RWPE2 (cell line): ENCODE data around the gene FNDC3B.

Experiments used
- ATAC-seq: fragments of 200-7000 bp; cut with Tn5 transposase; 3 replicates; pipeline ENCODE4 v1.9.1; 2021; ENCODE audit warnings: low read depth
- DNase-seq: peaks from one replicate; pipeline ENCODE4 v3.0.0-alpha.2; 2020; ENCODE audit warnings: low spot score
- H3K27ac ChIP-seq: fragments of 450-650 bp; 2 replicates; pipeline ENCODE4 v1.5.1; 2017; ENCODE audit warnings: mild to moderate bottlenecking; ENCODE audit not compliant: poor library complexity, severe bottlenecking
- H3K27me3 ChIP-seq: fragments of 250-450 bp; sonication (Bioruptor Pico); 2 replicates; pipeline ENCODE4 v1.5.1; 2021; ENCODE audit warnings: mild to moderate bottlenecking, moderate library complexity; ENCODE audit not compliant: insufficient read depth, poor library complexity, severe bottlenecking
- H3K36me3 ChIP-seq: fragments of 250-450 bp; sonication (Bioruptor Pico); 2 replicates; pipeline ENCODE4 v1.5.1; 2020; ENCODE audit warnings: low read depth, mild to moderate bottlenecking, moderate library complexity
- H3K4me1 ChIP-seq: fragments of 250-450 bp; sonication (Bioruptor Pico); 2 replicates; pipeline ENCODE4 v1.5.1; 2021; ENCODE audit warnings: mild to moderate bottlenecking, moderate library complexity; ENCODE audit not compliant: insufficient read depth, poor library complexity, severe bottlenecking
- H3K4me3 ChIP-seq: fragments of 250-450 bp; sonication (Bioruptor Pico); 2 replicates; pipeline ENCODE4 v1.5.1; 2021; ENCODE audit warnings: mild to moderate bottlenecking, moderate library complexity; ENCODE audit not compliant: severe bottlenecking
- H3K9me3 ChIP-seq: fragments of 250-450 bp; sonication (Bioruptor Pico); 2 replicates; pipeline ENCODE4 v1.5.1; 2021; ENCODE audit warnings: mild to moderate bottlenecking, moderate library complexity; ENCODE audit not compliant: severe bottlenecking
- TF ChIP-seq, protein P1 (sequence below): fragments of 450-650 bp; IDR thresholded peaks from one replicate; pipeline ENCODE4 v1.5.1; 2017; ENCODE audit warnings: mild to moderate bottlenecking, moderate library complexity; ENCODE audit not compliant: poor library complexity, severe bottlenecking

The FNDC3B gene

DNA sequence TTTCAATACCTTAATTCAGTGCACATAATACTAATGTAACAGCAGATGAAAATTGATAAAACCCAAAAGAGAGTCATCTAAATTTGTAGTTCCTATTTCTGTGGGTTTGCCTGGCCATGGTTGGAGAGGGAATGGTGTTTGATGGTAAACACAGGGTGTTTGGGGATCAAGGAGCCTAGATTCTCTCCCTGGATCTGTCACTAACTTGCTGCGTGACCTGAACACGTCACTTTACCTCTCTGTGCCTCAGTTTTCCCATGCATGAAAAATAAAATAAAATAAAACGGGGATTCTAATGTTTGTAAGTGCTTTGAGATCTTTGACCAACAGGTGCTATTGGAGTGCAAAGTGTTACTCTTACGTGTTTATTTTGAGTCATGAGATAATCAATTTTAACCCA lies 359.1 kb downstream of the FNDC3B start:
- no peaks in the 10 kb centered on the region for H3K4me1 ChIP-seq
- H3K4me3 ChIP-seq, result no peak overlapping the region
- peaks cover 62% of the 10 kb centered on the region for H3K36me3 ChIP-seq
- TF ChIP-seq, protein P1, sequence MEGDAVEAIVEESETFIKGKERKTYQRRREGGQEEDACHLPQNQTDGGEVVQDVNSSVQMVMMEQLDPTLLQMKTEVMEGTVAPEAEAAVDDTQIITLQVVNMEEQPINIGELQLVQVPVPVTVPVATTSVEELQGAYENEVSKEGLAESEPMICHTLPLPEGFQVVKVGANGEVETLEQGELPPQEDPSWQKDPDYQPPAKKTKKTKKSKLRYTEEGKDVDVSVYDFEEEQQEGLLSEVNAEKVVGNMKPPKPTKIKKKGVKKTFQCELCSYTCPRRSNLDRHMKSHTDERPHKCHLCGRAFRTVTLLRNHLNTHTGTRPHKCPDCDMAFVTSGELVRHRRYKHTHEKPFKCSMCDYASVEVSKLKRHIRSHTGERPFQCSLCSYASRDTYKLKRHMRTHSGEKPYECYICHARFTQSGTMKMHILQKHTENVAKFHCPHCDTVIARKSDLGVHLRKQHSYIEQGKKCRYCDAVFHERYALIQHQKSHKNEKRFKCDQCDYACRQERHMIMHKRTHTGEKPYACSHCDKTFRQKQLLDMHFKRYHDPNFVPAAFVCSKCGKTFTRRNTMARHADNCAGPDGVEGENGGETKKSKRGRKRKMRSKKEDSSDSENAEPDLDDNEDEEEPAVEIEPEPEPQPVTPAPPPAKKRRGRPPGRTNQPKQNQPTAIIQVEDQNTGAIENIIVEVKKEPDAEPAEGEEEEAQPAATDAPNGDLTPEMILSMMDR, result no peak
- H3K9me3 ChIP-seq, result no peaks in the 10 kb centered on the region
- H3K27me3 ChIP-seq, result no peaks in the 10 kb centered on the region
- DNase-seq, result no peak
- ATAC-seq, result no peak
- no peak overlapping the region for H3K27ac ChIP-seq

DNA sequence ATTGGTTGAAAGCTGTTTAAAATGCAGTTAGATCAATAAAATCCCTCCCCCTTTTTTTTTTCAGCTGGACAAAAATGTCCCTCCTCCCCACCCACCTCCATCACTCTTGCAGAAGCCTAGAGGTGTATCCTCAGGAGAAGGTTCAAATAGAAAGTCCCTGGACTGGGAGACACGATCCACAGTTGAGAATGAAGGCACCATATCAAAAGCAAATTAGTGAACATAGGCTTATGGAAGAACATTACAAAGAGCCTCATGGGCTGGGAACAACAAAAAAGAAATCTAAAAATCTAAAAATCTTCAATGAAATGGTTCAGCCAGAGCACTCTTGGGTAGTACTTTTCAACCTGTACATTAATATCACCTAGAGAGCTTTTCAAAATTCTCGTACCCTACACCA lies 362.7 kb downstream of the FNDC3B start:
- no peak for ATAC-seq
- no peaks in the 10 kb centered on the region for H3K27me3 ChIP-seq
- peaks cover 37% of the 10 kb centered on the region for H3K36me3 ChIP-seq
- H3K4me3 ChIP-seq, result no peak overlapping the region
- no peaks in the 10 kb centered on the region for H3K9me3 ChIP-seq
- H3K27ac ChIP-seq, result no peak overlapping the region
- TF ChIP-seq, protein P1, result no peak
- DNase-seq, result no peak
- no peaks in the 10 kb centered on the region for H3K4me1 ChIP-seq

GRCh38 chr3:172402892-172403643 lies 363.7 kb downstream of the FNDC3B start:
- no peak overlapping the region for H3K27ac ChIP-seq
- no peak overlapping the region for H3K4me3 ChIP-seq
- H3K9me3 ChIP-seq, result no peaks in the 10 kb centered on the region
- no peaks in the 10 kb centered on the region for H3K4me1 ChIP-seq
- H3K27me3 ChIP-seq, result no peaks in the 10 kb centered on the region
- ATAC-seq (no peak), DNase-seq (no peak)
- TF ChIP-seq, protein P1, result no peak
- H3K36me3 ChIP-seq, result peaks cover 27% of the 10 kb centered on the region

DNA sequence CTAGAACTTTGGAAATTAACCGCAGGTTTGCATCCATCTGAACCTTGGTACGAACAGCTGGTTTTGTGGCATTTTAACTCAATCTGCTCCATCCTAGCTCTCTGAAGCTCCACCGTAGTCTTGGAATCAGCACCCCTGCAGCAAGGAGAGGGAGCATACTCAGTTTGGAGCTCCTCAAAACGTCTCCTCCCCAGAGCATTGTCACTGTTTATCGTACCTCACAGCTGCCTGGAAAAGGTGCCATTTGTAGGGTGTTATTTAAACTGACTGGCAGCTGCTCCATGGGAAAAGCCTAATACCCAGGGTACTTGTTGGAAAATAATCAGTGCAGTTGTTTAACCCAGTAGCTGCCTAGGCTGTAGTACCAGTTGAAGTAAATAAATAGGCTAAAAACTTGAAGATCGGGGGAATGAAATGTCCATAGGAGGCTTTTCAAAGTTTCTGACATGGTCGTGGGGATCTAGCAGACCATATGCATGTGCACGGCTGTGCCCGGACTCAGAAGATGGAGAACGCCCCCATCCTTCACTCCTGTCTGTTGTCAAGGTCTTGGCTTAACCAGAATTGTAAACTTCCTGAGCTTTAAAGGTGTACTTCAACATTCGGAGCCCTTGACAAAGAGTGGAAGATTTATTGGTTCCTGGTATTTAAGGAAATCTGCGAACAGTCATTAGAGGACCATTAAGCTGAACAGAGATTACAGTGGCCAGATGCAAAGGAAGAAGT lies 365.0 kb downstream of the FNDC3B start:
- TF ChIP-seq, protein P1, result no peak
- no peaks in the 10 kb centered on the region for H3K27me3 ChIP-seq
- H3K36me3 ChIP-seq, result peaks cover 14% of the 10 kb centered on the region
- ATAC-seq (no peak), DNase-seq (no peak)
- no peak overlapping the region for H3K27ac ChIP-seq
- no peaks in the 10 kb centered on the region for H3K9me3 ChIP-seq
- no peak overlapping the region for H3K4me3 ChIP-seq
- no peaks in the 10 kb centered on the region for H3K4me1 ChIP-seq

DNA sequence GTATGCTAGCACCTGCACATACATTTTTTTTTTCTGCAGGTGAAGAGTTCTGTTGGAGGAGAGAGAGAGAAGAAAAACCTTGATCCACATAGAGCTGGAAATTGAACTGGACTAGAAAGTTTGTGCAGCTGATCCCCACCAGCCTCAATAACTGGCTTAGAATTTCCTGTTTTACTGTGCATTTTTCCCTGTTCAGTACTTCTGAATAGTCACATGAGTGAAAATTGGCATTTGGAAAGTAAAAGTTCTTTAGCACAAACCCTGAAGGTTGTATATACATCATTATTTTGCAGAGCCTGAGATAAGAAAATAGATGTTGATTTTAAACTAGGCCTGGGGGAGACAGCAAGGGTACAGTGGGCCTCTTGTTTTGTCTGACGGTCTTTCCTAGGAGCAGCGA lies 366.5 kb downstream of the FNDC3B start:
- Histone ChIP-seq H3K4me1 (no peaks in the 10 kb centered on the region), H3K36me3 (peaks cover 4% of the 10 kb centered on the region; the same call in 1 of the 2 replicates), H3K4me3 (no peak overlapping the region), H3K27ac (no peak overlapping the region), H3K27me3 (no peaks in the 10 kb centered on the region), H3K9me3 (peaks cover 1% of the 10 kb centered on the region)
- TF ChIP-seq, protein P1, result no peak
- no peak for ATAC-seq
- DNase-seq, result no peak
